ENCODE data around the gene SLC2A11.

DNA sequence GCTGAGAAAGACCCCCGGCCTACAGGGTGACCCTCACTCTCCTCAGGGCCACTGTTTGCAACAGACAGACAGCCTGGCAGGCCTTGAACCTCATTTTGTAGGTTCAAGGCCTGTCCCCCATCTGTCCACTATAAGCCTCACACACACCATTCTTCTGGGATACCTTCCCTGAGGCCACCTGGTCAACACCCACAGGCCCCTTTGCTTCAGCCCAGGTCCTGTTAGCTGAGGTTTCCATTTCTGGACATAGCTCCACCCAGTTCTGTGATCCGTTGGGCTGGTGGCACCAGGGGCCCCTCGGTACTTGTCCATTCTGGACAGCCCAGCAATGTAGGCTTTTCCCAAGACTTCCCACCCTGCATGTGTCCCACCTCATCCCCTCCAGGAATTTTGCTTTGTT lies 39.6 kb downstream of the SLC2A11 start:
- TF ChIP-seq, protein P1, sequence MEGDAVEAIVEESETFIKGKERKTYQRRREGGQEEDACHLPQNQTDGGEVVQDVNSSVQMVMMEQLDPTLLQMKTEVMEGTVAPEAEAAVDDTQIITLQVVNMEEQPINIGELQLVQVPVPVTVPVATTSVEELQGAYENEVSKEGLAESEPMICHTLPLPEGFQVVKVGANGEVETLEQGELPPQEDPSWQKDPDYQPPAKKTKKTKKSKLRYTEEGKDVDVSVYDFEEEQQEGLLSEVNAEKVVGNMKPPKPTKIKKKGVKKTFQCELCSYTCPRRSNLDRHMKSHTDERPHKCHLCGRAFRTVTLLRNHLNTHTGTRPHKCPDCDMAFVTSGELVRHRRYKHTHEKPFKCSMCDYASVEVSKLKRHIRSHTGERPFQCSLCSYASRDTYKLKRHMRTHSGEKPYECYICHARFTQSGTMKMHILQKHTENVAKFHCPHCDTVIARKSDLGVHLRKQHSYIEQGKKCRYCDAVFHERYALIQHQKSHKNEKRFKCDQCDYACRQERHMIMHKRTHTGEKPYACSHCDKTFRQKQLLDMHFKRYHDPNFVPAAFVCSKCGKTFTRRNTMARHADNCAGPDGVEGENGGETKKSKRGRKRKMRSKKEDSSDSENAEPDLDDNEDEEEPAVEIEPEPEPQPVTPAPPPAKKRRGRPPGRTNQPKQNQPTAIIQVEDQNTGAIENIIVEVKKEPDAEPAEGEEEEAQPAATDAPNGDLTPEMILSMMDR (IDR thresholded peaks at IDR 0.05; ENCODE audit: insufficient read depth, low read depth, low read length), result no peak
- TF ChIP-seq EZH2 (IDR thresholded peaks at IDR 0.05; ENCODE audit: insufficient read depth, low read length), result no peak

Data from astrocyte (in vitro differentiated cells and primary cell).